Hepatocyte (in vitro differentiated cells): Measurements from ENCODE around the gene KCNH6. TPM values are rescaled to one million over a fixed set of nuclear protein-coding genes. Genes with fewer than 3 reads are reported as not detected.

Source experiments
- DNase-seq: peaks from one replicate; pipeline ENCODE4 v3.0.0-alpha.2; 2016; ENCODE audit warnings: low spot score
- H2AFZ ChIP-seq: fragments of 200-600 bp; sonication (generic); 2 replicates; pipeline ENCODE4 v1.6.0; 2016; ENCODE audit warnings: antibody characterized with exemption, mild to moderate bottlenecking
- H3K27ac ChIP-seq: fragments of 200-600 bp; sonication (generic); 2 replicates; pipeline ENCODE4 v1.5.1; 2016; ENCODE audit warnings: mild to moderate bottlenecking
- H3K27me3 ChIP-seq: fragments of 200-600 bp; sonication (generic); 2 replicates; pipeline ENCODE4 v1.6.1; 2016
- H3K36me3 ChIP-seq: fragments of 200-600 bp; sonication (generic); replicated peaks from 2 replicates; pipeline ENCODE4 v1.5.1; 2016; ENCODE audit warnings: low read depth; ENCODE audit not compliant: insufficient read depth
- H3K4me1 ChIP-seq: fragments of 200-600 bp; sonication (generic); 2 replicates; pipeline ENCODE4 v1.5.1; 2016; ENCODE audit warnings: mild to moderate bottlenecking, moderate library complexity; ENCODE audit not compliant: insufficient read depth
- H3K4me2 ChIP-seq: fragments of 200-600 bp; sonication (generic); 2 replicates; pipeline ENCODE4 v1.6.0; 2016
- H3K4me3 ChIP-seq: fragments of 200-600 bp; sonication (generic); 2 replicates; pipeline ENCODE4 v1.5.1; 2016; ENCODE audit warnings: mild to moderate bottlenecking
- H3K79me2 ChIP-seq: fragments of 200-600 bp; sonication (generic); 2 replicates; pipeline ENCODE4 v1.6.0; 2017; ENCODE audit warnings: mild to moderate bottlenecking
- H3K9me2 ChIP-seq: fragments of 200-600 bp; sonication (generic); replicated peaks from 2 replicates; pipeline ENCODE4 v1.6.0; 2017; ENCODE audit warnings: mild to moderate bottlenecking; ENCODE audit not compliant: insufficient read depth
- H3K9me3 ChIP-seq: fragments of 200-600 bp; sonication (generic); 2 replicates; pipeline ENCODE4 v1.5.1; 2016; ENCODE audit warnings: low read depth, mild to moderate bottlenecking
- H4K20me1 ChIP-seq: fragments of 200-600 bp; sonication (generic); 2 replicates; pipeline ENCODE4 v1.6.0; 2016; ENCODE audit warnings: mild to moderate bottlenecking; ENCODE audit not compliant: insufficient read depth, poor library complexity, severe bottlenecking
- EZH2 ChIP-seq: fragments of 200-600 bp; sonication (generic); IDR thresholded peaks from 2 replicates; pipeline ENCODE4 v1.6.1; 2016; ENCODE audit warnings: antibody characterized with exemption, mild to moderate bottlenecking, borderline replicate concordance
- EZH2phosphoT487 ChIP-seq: fragments of 200-600 bp; sonication (generic); IDR thresholded peaks from one replicate; pipeline ENCODE4 v1.6.1; 2018; ENCODE audit warnings: antibody characterized with exemption, mild to moderate bottlenecking, low read depth, moderate library complexity; ENCODE audit not compliant: unreplicated experiment, severe bottlenecking
- WGBS: methylation state at CpG from one replicate; pipeline ENCODE4 v1.1.6; 2016; ENCODE audit warnings: low lambda C conversion rate; ENCODE audit errors: missing lambda C conversion rate; 5-methylcytosine and 5-hydroxymethylcytosine counted together
- polyA plus RNA-seq: library from polyadenylated mRNA; unstranded; fragments of >200 nt; fragmentation: Nextera tagmentation; extraction: Ambion mirVana; gene quantifications from 2 replicates; pipeline ENCODE4 v1.2.1, GENCODE V29; 2016
- total RNA-seq: library from RNA; depleted of rRNA; stranded (reverse); fragments of >200 nt; gene quantifications from 2 replicates; pipeline ENCODE4 v1.2.3, GENCODE V29; 2014
- TF ChIP-seq, protein P1 (sequence below): fragments of 200-600 bp; sonication (generic); IDR thresholded peaks from 2 replicates; pipeline ENCODE4 v1.5.1; 2016; ENCODE audit warnings: antibody characterized with exemption, mild to moderate bottlenecking; ENCODE audit not compliant: poor library complexity

KCNH6 gene
- total and polyA plus RNA-seq, 2 experiments from 2014 or later, result 0.33 TPM; not detected in 1

DNA sequence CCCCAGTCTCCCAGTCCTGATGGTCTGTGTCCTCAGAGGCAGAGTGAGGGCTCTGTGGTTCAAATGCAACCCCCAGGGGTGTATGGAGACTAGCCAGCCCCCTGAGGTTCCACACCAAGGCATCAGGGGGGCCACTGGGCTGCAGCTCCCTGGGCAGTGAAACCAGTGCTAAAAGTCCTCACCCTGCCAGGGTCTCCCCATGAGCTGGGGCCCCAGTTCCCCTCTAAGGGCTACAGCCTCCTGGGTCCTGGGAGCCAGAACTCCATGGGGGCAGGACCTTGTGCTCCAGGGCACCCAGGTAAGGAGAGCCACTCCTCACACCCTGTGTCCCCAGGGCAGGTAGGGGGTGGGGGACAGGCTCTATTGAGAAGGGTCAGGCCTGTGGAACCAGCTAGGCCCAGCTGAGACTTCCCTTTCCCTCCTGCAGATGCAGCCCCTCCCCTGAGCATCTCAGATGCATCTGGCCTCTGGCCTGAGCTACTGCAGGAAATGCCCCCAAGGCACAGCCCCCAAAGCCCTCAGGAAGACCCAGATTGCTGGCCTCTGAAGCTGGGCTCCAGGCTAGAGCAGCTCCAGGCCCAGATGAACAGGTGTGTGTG is 20.8 kb downstream of the KCNH6 start:
- Histone ChIP-seq H4K20me1 (no peaks in the 10 kb centered on the region), H3K4me3 (no peak overlapping the region), H3K9me2 (no peaks in the 10 kb centered on the region), H3K27ac (no peak overlapping the region), H3K4me1 (no peaks in the 10 kb centered on the region), H2AFZ (no peak overlapping the region), H3K27me3 (peaks cover 4% of the 10 kb centered on the region), H3K79me2 (peaks cover 3% of the 10 kb centered on the region), H3K4me2 (no peak overlapping the region), H3K9me3 (no peaks in the 10 kb centered on the region), H3K36me3 (no peaks in the 10 kb centered on the region)
- peak; percentile 3 for DNase-seq
- TF ChIP-seq EZH2, result no peak
- no peak for TF ChIP-seq EZH2phosphoT487
- TF ChIP-seq, protein P1, sequence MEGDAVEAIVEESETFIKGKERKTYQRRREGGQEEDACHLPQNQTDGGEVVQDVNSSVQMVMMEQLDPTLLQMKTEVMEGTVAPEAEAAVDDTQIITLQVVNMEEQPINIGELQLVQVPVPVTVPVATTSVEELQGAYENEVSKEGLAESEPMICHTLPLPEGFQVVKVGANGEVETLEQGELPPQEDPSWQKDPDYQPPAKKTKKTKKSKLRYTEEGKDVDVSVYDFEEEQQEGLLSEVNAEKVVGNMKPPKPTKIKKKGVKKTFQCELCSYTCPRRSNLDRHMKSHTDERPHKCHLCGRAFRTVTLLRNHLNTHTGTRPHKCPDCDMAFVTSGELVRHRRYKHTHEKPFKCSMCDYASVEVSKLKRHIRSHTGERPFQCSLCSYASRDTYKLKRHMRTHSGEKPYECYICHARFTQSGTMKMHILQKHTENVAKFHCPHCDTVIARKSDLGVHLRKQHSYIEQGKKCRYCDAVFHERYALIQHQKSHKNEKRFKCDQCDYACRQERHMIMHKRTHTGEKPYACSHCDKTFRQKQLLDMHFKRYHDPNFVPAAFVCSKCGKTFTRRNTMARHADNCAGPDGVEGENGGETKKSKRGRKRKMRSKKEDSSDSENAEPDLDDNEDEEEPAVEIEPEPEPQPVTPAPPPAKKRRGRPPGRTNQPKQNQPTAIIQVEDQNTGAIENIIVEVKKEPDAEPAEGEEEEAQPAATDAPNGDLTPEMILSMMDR, result no peak

DNA sequence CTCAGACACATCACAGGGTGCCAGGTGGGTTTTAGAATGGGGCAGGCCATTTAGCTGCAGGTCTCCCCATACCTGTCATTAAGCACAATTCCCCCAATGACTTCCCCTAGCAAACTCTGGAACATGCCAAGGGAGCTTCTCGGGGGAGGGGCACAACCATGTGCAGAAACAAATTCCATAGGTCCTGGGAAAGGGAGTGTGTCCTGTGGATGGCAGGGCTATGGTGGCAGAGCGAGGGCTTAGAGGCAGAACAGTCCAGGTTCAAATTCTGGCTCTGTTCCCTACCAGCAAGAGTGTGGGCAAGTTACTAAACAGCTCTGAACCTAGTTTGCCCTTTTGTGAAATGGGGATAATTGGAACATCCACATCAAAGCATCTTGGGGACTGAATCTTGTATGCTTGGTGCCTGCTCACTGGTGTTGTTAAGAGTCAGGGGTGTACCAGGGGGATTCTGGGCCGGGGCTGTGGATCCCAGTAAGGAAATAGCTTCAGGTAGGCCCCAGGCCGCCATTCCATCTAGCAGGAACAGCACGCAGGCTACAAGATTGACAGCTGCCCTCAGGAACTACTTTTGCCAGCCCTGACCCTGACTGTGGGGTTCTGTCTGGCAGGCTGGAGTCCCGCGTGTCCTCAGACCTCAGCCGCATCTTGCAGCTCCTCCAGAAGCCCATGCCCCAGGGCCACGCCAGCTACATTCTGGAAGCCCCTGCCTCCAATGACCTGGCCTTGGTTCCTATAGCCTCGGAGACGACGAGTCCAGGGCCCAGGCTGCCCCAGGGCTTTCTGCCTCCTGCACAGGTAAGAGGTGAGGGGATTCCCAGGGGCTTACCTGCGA is 21.5 kb downstream of the KCNH6 start:
- no peak overlapping the region for H3K27ac ChIP-seq
- H4K20me1 ChIP-seq, result no peaks in the 10 kb centered on the region
- no peaks in the 10 kb centered on the region for H3K27me3 ChIP-seq
- no peak for TF ChIP-seq EZH2
- TF ChIP-seq, protein P1, result no peak
- TF ChIP-seq EZH2phosphoT487, result no peak
- H3K4me1 ChIP-seq, result peaks cover 4% of the 10 kb centered on the region
- WGBS, result 89% methylated on average over 13 of the region's 13 CpGs
- H3K9me2 ChIP-seq, result no peaks in the 10 kb centered on the region
- no peak overlapping the region for H3K4me3 ChIP-seq
- H3K9me3 ChIP-seq, result no peaks in the 10 kb centered on the region
- no peak overlapping the region for H3K4me2 ChIP-seq
- no peaks in the 10 kb centered on the region for H3K36me3 ChIP-seq
- H2AFZ ChIP-seq, result no peak overlapping the region
- H3K79me2 ChIP-seq, result peaks cover 8% of the 10 kb centered on the region
- DNase-seq, result peak; percentile 3

DNA sequence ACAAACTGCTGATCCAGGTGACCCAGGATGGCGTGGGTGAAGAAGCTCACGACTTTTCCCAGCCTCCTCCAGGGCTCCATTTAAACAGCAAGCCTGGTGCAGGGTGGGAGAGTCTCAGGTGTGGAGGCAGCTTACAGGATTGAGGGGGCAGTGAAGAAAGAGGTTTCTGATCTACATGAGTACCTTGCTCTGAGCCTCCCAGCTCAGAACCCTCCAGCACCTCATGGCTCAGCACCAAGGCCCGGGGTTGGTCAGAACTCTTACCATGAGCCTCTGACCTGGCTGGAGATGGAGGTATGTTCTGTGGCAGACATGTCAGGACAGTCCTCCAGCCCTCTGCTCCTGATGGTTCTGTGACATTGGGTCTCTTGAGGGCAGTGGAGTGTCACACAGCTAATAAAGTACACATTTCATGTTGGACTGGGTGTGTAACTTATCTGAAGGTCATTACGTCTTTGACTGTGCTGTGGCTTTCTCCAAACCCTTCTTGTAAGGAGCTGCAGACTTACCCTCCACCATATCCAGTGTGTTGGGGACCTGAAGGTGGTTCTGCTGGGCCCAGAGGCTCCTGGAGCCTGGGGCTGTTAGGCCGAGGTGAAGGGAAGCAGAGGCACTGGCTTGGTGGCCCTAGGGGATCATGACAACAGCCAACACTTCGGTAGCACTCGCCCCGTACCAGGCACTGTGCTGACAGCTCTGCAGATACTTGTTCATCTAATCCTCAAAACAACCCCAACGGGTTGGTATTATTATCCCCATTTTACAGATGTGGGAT is 23.3 kb downstream of the KCNH6 start:
- Histone ChIP-seq H3K9me3 (no peaks in the 10 kb centered on the region), H4K20me1 (peaks cover 3% of the 10 kb centered on the region), H3K4me2 (no peak overlapping the region), H3K9me2 (no peaks in the 10 kb centered on the region), H3K4me1 (peaks cover 4% of the 10 kb centered on the region), H3K79me2 (peaks cover 18% of the 10 kb centered on the region), H3K27me3 (no peaks in the 10 kb centered on the region), H2AFZ (no peak overlapping the region), H3K36me3 (no peaks in the 10 kb centered on the region), H3K4me3 (no peak overlapping the region), H3K27ac (no peak overlapping the region)
- peak; percentile 2 for DNase-seq
- no peak for TF ChIP-seq EZH2
- TF ChIP-seq, protein P1, result no peak
- TF ChIP-seq EZH2phosphoT487, result no peak
- WGBS, result 86% methylated on average over 9 of the region's 9 CpGs
